IPS-20b (cell line): ENCODE measurements around the gene ABLIM1.

Experiments used
- H3K27ac ChIP-seq: one replicate; pipeline ENCODE4 v1.5.1; 2013; ENCODE audit warnings: low read length
- H3K27me3 ChIP-seq: 2 replicates; pipeline ENCODE4 v1.6.1; 2013; ENCODE audit warnings: mild to moderate bottlenecking, low read length, inconsistent platforms; ENCODE audit not compliant: insufficient read depth
- H3K36me3 ChIP-seq: 2 replicates; pipeline ENCODE4 v1.6.1; 2013; ENCODE audit warnings: low read depth, mild to moderate bottlenecking, inconsistent platforms, low read length, moderate library complexity; ENCODE audit not compliant: insufficient read depth
- H3K4me1 ChIP-seq: 2 replicates; pipeline ENCODE4 v1.6.1; 2013; ENCODE audit warnings: mild to moderate bottlenecking, control low read depth, inconsistent platforms, low read length, moderate library complexity; ENCODE audit not compliant: insufficient read depth
- H3K4me3 ChIP-seq: 2 replicates; pipeline ENCODE4 v1.5.1; 2013; ENCODE audit warnings: mild to moderate bottlenecking, low read length, inconsistent platforms
- H3K9ac ChIP-seq: 2 replicates; pipeline ENCODE4 v1.6.1; 2013; ENCODE audit warnings: low read depth, mild to moderate bottlenecking, inconsistent platforms, low read length, moderate library complexity
- H3K9me3 ChIP-seq: 2 replicates; pipeline ENCODE4 v1.6.1; 2013; ENCODE audit warnings: mild to moderate bottlenecking, low read depth, low read length, inconsistent platforms; ENCODE audit not compliant: insufficient read depth

The ABLIM1 gene

GRCh38 chr10:114611617-114612016 is 46.5 kb downstream of the ABLIM1 start:
- H3K27me3 ChIP-seq = no peaks in the 10 kb centered on the region
- H3K27ac ChIP-seq = no peak overlapping the region
- H3K36me3 ChIP-seq = no peaks in the 10 kb centered on the region
- peaks cover 12% of the 10 kb centered on the region; the same call in 1 of the 2 replicates for H3K4me1 ChIP-seq
- no peak overlapping the region for H3K4me3 ChIP-seq
- no peaks in the 10 kb centered on the region for H3K9me3 ChIP-seq
- no peak overlapping the region for H3K9ac ChIP-seq

GRCh38 chr10:114609518-114610426 is 48.3 kb downstream of the ABLIM1 start:
- Histone ChIP-seq H3K4me1 (peaks cover 14% of the 10 kb centered on the region; the same call in 1 of the 2 replicates), H3K9ac (no peak overlapping the region), H3K9me3 (no peaks in the 10 kb centered on the region), H3K4me3 (no peak overlapping the region), H3K36me3 (no peaks in the 10 kb centered on the region), H3K27ac (no peak overlapping the region), H3K27me3 (no peaks in the 10 kb centered on the region)

- no peak overlapping the region for H3K4me3 ChIP-seq
- H3K9ac ChIP-seq = no peak overlapping the region
- H3K9me3 ChIP-seq = no peaks in the 10 kb centered on the region
- H3K27me3 ChIP-seq = no peaks in the 10 kb centered on the region
- no peaks in the 10 kb centered on the region for H3K36me3 ChIP-seq
- peaks cover 12% of the 10 kb centered on the region; the same call in 1 of the 2 replicates for H3K4me1 ChIP-seq
- H3K27ac ChIP-seq = no peak overlapping the region
These were observed 50.6 kb downstream of the ABLIM1 start for GRCh38 chr10:114607358-114607998.

GRCh38 chr10:114605155-114605797 is 52.8 kb downstream of the ABLIM1 start:
- Histone ChIP-seq H3K27me3 (no peaks in the 10 kb centered on the region), H3K4me3 (no peak overlapping the region), H3K36me3 (no peaks in the 10 kb centered on the region), H3K9me3 (no peaks in the 10 kb centered on the region), H3K27ac (no peak overlapping the region), H3K9ac (no peak overlapping the region), H3K4me1 (0 out of 2 replicates have a peak, but pooled peaks cover 3% of the 10 kb centered on the region)

DNA sequence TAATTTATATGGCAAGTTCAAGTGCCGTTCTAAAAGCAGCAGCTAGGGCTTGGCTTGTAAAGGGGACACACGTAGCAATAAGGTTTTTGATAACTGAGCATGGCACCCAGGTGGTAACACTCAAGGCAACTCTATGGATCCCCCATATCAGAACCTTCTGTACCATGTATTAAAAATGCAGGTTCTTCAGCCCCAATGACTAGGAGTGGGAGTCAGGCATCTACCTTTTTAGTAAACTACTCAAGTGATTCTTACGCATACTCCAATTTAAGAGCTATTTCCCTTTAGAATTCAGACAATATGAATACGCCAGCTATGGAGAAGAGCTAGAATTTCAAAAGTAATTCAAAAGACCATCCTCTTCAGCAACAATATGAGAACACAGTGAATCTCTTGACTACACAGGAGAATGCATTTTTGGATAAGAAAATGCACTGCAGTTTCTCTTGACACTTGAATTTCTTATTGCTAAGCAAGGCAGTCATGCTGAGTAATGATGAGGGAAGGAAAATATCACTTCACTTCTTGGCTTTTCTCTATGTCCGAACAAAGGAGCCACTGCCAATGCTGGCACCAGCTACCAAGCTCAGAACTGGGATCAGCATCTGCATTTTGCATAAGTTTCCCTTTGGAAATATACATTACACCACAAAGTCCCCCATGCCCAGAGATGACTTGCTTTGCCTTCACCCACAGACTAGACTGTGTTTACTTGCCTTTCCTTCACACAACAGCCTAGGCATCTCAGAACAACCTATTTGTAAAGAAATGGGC is 53.5 kb downstream of the ABLIM1 start:
- H3K36me3 ChIP-seq = no peaks in the 10 kb centered on the region
- H3K9ac ChIP-seq = no peak overlapping the region
- 0 out of 2 replicates have a peak, but pooled peaks cover 3% of the 10 kb centered on the region for H3K4me1 ChIP-seq
- H3K9me3 ChIP-seq = no peaks in the 10 kb centered on the region
- H3K4me3 ChIP-seq = no peak overlapping the region
- H3K27ac ChIP-seq = no peak overlapping the region
- H3K27me3 ChIP-seq = no peaks in the 10 kb centered on the region

DNA sequence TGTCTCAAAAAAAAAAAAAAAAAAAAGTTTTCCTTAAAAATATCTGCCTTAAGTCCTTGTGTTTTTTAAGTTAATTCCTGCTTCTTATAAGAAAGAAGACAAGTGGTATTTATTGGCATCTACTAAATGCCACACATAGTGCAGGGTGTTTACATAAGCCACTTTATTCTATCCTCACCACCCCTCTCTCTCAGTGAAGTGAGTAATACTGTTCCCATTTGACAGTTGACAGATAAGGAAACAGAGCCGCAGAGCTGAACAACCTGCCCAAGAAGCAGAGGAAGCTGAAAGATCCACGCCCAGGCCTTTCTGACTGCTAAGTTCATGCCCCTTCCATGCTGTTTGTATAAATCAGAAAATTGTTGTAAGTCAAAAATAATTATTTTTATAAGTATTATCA is 54.1 kb downstream of the ABLIM1 start:
- H3K36me3 ChIP-seq = no peaks in the 10 kb centered on the region
- H3K9ac ChIP-seq = no peak overlapping the region
- H3K4me1 ChIP-seq = 0 out of 2 replicates have a peak, but pooled peaks cover 3% of the 10 kb centered on the region
- H3K4me3 ChIP-seq = no peak overlapping the region
- H3K27ac ChIP-seq = no peak overlapping the region
- no peaks in the 10 kb centered on the region for H3K27me3 ChIP-seq
- H3K9me3 ChIP-seq = no peaks in the 10 kb centered on the region

- 0 out of 2 replicates have a peak, but pooled peaks cover 3% of the 10 kb centered on the region for H3K4me1 ChIP-seq
- H3K36me3 ChIP-seq = no peaks in the 10 kb centered on the region
- no peaks in the 10 kb centered on the region for H3K27me3 ChIP-seq
- no peak overlapping the region for H3K9ac ChIP-seq
- no peaks in the 10 kb centered on the region for H3K9me3 ChIP-seq
- H3K27ac ChIP-seq = no peak overlapping the region
- no peak overlapping the region for H3K4me3 ChIP-seq
These were observed 54.8 kb downstream of the ABLIM1 start for GRCh38 chr10:114603303-114603702.

- Histone ChIP-seq H3K9me3 (no peaks in the 10 kb centered on the region), H3K9ac (no peak overlapping the region), H3K36me3 (no peaks in the 10 kb centered on the region), H3K27me3 (no peaks in the 10 kb centered on the region), H3K4me1 (0 out of 2 replicates have a peak, but pooled peaks cover 3% of the 10 kb centered on the region), H3K27ac (no peak overlapping the region), H3K4me3 (no peak overlapping the region)
These were observed 58.0 kb downstream of the ABLIM1 start for GRCh38 chr10:114600057-114600456.

- Histone ChIP-seq H3K9me3 (no peaks in the 10 kb centered on the region), H3K27ac (no peak overlapping the region), H3K4me3 (no peak overlapping the region), H3K36me3 (no peaks in the 10 kb centered on the region), H3K4me1 (no peaks in the 10 kb centered on the region), H3K27me3 (no peaks in the 10 kb centered on the region), H3K9ac (no peak overlapping the region)
These were observed 61.3 kb downstream of the ABLIM1 start for GRCh38 chr10:114596793-114597192.

DNA sequence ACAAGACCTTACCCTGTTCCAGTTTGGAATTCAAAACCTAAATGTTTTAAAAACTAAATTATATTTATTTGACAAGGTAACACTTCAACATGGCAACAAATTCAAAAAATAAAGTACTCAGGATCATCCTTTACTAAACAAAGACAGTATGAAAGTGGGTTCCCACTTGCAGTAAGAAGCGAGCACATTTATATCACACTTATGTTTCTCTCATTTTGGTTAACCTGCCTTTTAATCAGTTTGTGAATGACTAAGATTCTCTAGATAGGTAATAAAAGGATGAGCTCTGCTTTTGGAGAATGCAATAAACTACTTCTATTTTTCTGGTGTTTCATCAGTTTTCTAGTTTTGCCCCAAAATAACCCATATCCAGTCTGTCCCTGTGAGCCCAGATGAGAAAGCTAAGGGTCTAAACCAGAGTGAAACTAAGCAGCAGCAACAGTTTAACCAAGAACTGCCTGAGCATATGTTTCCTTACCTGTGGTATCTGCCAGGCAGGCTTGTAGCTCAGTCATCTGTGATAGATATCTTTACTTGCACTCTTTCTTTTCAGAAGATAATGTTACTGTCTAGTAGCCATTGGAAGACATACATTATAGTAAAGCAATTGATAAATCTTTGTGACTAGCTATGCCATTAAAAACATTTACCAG is 64.1 kb downstream of the ABLIM1 start:
- Histone ChIP-seq H3K4me3 (no peak overlapping the region), H3K36me3 (no peaks in the 10 kb centered on the region), H3K27ac (no peak overlapping the region), H3K9ac (no peak overlapping the region), H3K9me3 (no peaks in the 10 kb centered on the region), H3K4me1 (no peaks in the 10 kb centered on the region), H3K27me3 (no peaks in the 10 kb centered on the region)
